Measurements from ENCODE around the gene RALGAPA2. TPM values are rescaled to one million over a fixed set of nuclear protein-coding genes. Genes with fewer than 3 reads are reported as not detected.

Gene RALGAPA2
- total RNA-seq, 1 experiment from 2014 or later = 13.4 TPM

DNA sequence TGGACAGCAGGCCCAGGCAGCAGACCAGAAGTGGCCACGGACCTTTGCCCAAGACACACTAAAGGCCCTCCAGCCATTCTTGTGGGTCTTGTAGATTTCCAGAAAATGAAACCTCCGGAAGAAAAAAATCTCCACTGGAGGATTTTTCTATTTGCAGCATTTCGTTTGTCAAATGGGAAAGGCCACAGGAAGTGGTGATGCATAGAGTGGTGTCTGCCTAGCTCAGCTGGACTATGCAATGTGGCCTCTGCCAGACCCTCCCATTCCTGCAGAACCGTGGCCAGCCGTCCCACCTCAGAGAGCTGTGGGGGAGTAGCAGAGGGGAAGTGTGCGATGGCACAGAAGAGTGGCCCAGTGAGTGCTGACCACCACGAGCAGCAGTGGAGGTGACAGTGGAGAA lies 368.5 kb downstream of the RALGAPA2 start:
- Histone ChIP-seq H3K4me1 (ENCODE audit: control insufficient read depth, insufficient read depth, low read length) (no peaks in the 10 kb centered on the region), H3K4me3 (ENCODE audit: low read depth in 2 of 2, low read length in 2 of 2) (no peak overlapping the region), H3K9me3 (ENCODE audit: control insufficient read depth, insufficient read depth, low read depth, low read length) (no peaks in the 10 kb centered on the region), H3K27ac (ENCODE audit: low read length) (no peak overlapping the region), H3K36me3 (ENCODE audit: control insufficient read depth, insufficient read depth, low read length) (no peaks in the 10 kb centered on the region), H3K27me3 (ENCODE audit: control insufficient read depth, insufficient read depth, low read length) (no peaks in the 10 kb centered on the region)
- in situ Hi-C loops (cut with HindIII; ENCODE audit: low pct_unique_long_range_greater_than_20kb, low sequenced_read_pairs) = no loop called here
- ChIA-PET CTCF (no interaction called here), POLR2A (no interaction called here)
- no TSS peak for BruUV-seq (replicated peaks)
- intact Hi-C loops (cut with micrococcal nuclease; ENCODE audit: unreplicated experiment) = no loop called here
- TF ChIP-seq, protein P1, sequence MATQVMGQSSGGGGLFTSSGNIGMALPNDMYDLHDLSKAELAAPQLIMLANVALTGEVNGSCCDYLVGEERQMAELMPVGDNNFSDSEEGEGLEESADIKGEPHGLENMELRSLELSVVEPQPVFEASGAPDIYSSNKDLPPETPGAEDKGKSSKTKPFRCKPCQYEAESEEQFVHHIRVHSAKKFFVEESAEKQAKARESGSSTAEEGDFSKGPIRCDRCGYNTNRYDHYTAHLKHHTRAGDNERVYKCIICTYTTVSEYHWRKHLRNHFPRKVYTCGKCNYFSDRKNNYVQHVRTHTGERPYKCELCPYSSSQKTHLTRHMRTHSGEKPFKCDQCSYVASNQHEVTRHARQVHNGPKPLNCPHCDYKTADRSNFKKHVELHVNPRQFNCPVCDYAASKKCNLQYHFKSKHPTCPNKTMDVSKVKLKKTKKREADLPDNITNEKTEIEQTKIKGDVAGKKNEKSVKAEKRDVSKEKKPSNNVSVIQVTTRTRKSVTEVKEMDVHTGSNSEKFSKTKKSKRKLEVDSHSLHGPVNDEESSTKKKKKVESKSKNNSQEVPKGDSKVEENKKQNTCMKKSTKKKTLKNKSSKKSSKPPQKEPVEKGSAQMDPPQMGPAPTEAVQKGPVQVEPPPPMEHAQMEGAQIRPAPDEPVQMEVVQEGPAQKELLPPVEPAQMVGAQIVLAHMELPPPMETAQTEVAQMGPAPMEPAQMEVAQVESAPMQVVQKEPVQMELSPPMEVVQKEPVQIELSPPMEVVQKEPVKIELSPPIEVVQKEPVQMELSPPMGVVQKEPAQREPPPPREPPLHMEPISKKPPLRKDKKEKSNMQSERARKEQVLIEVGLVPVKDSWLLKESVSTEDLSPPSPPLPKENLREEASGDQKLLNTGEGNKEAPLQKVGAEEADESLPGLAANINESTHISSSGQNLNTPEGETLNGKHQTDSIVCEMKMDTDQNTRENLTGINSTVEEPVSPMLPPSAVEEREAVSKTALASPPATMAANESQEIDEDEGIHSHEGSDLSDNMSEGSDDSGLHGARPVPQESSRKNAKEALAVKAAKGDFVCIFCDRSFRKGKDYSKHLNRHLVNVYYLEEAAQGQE (IDR thresholded peaks at IDR 0.05; ENCODE audit: insufficient read depth in 1 of 2, low read depth in 2 of 2, low read length in 1 of 2) = no peak
- TF ChIP-seq, protein P2, sequence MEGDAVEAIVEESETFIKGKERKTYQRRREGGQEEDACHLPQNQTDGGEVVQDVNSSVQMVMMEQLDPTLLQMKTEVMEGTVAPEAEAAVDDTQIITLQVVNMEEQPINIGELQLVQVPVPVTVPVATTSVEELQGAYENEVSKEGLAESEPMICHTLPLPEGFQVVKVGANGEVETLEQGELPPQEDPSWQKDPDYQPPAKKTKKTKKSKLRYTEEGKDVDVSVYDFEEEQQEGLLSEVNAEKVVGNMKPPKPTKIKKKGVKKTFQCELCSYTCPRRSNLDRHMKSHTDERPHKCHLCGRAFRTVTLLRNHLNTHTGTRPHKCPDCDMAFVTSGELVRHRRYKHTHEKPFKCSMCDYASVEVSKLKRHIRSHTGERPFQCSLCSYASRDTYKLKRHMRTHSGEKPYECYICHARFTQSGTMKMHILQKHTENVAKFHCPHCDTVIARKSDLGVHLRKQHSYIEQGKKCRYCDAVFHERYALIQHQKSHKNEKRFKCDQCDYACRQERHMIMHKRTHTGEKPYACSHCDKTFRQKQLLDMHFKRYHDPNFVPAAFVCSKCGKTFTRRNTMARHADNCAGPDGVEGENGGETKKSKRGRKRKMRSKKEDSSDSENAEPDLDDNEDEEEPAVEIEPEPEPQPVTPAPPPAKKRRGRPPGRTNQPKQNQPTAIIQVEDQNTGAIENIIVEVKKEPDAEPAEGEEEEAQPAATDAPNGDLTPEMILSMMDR (IDR thresholded peaks at IDR 0.05) = no peak
- TF ChIP-seq SIN3A (IDR thresholded peaks at IDR 0.05; ENCODE audit: borderline replicate concordance, insufficient read depth, low read depth, low read length) (no peak), TCF7L2 (IDR thresholded peaks at IDR 0.05; ENCODE audit: low read depth, low read length) (no peak), POLR2AphosphoS5 (IDR thresholded peaks at IDR 0.05; ENCODE audit: low read depth, low read length) (no peak)
- DNase-seq (ENCODE audit: low read depth, low spot score) = no peak
- no peak for ATAC-seq

Data from Panc1 (cell line).